HUES64 (cell line): ENCODE data around the gene MRM3.
"Not testable (repeated sequence)": the region's sequence is repeated elsewhere in the genome, so short reads cannot be mapped to it uniquely, and the experiment has no call there.

Source experiments
- H3K27ac ChIP-seq: 2 replicates; pipeline ENCODE4 v1.7.0; 2013; ENCODE audit warnings: low read depth, low read length, inconsistent platforms
- H3K27me3 ChIP-seq: 2 replicates; pipeline ENCODE4 v1.6.1; 2013; ENCODE audit warnings: mild to moderate bottlenecking, low read length; ENCODE audit not compliant: insufficient read depth
- H3K36me3 ChIP-seq: 2 replicates; pipeline ENCODE4 v1.6.1; 2013; ENCODE audit warnings: mild to moderate bottlenecking, low read length; ENCODE audit not compliant: insufficient read depth
- H3K4me1 ChIP-seq: 2 replicates; pipeline ENCODE4 v1.6.1; 2013; ENCODE audit warnings: mild to moderate bottlenecking, low read length, moderate library complexity; ENCODE audit not compliant: insufficient read depth
- H3K4me3 ChIP-seq: 2 replicates; pipeline ENCODE4 v1.5.1; 2013; ENCODE audit warnings: mild to moderate bottlenecking, low read length, moderate library complexity
- H3K9ac ChIP-seq: 2 replicates; pipeline ENCODE4 v1.6.1; 2013; ENCODE audit warnings: mild to moderate bottlenecking, low read depth, low read length
- H3K9me3 ChIP-seq: 2 replicates; pipeline ENCODE4 v1.6.1; 2013; ENCODE audit warnings: low read depth, low read length; ENCODE audit not compliant: insufficient read depth
- WGBS: fragments of 150-250, 120-280 bp; methylation state at CpG from one replicate; pipeline ENCODE4 v1.1.7; 2013; ENCODE audit warnings: missing lambda C conversion rate; 5-methylcytosine and 5-hydroxymethylcytosine counted together

The MRM3 gene

GRCh38 chr17:789160-789840 is 7.1 kb downstream of the MRM3 start:
- Histone ChIP-seq H3K27ac (no peak overlapping the region), H3K9me3 (no peaks in the 10 kb centered on the region), H3K4me1 (no peaks in the 10 kb centered on the region), H3K4me3 (no peak overlapping the region), H3K27me3 (no peaks in the 10 kb centered on the region), H3K9ac (no peak overlapping the region), H3K36me3 (peaks cover 62% of the 10 kb centered on the region)
- WGBS = 91% methylated on average over 13 of the region's 14 CpGs

GRCh38 chr17:789931-790873 is 8.0 kb downstream of the MRM3 start:
- not testable (repeated sequence) for H3K9me3 ChIP-seq, H3K27me3 ChIP-seq, H3K4me3 ChIP-seq, H3K4me1 ChIP-seq, H3K9ac ChIP-seq
- 73% methylated on average over 30 of the region's 38 CpGs for WGBS
- peak overlapping the region; percentile 52; the same call in 1 of the 2 replicates for H3K27ac ChIP-seq
- H3K36me3 ChIP-seq = peaks cover 53% of the 10 kb centered on the region

GRCh38 chr17:790874-791247 is 8.7 kb downstream of the MRM3 start:
- not testable (repeated sequence) for H3K4me3 ChIP-seq, H3K9ac ChIP-seq, H3K27me3 ChIP-seq, H3K9me3 ChIP-seq, H3K4me1 ChIP-seq, H3K27ac ChIP-seq
- peaks cover 51% of the 10 kb centered on the region for H3K36me3 ChIP-seq
- WGBS = 94% methylated on average over 10 of the region's 12 CpGs

- H3K36me3 ChIP-seq = peaks cover 55% of the 10 kb centered on the region
Observed at GRCh38 chr17:791829-792228, 9.7 kb downstream of the MRM3 start.

GRCh38 chr17:792277-792676 is 10.1 kb downstream of the MRM3 start:
- H3K4me3 ChIP-seq = no peak overlapping the region
- H3K9ac ChIP-seq = no peak overlapping the region
- no peaks in the 10 kb centered on the region for H3K9me3 ChIP-seq
- H3K27ac ChIP-seq = no peak overlapping the region; the same call in 1 of the 2 replicates
- peaks cover 5% of the 10 kb centered on the region; the same call in 1 of the 2 replicates for H3K4me1 ChIP-seq
- no peaks in the 10 kb centered on the region for H3K27me3 ChIP-seq
- WGBS = 91% methylated on average over 9 of the region's 9 CpGs
- peaks cover 53% of the 10 kb centered on the region for H3K36me3 ChIP-seq

More at GRCh38 chr17:791829-792228, 9.7 kb downstream of the MRM3 start:
- H3K27ac ChIP-seq = no peak overlapping the region
- H3K27me3 ChIP-seq = no peaks in the 10 kb centered on the region
- H3K4me3 ChIP-seq = no peak overlapping the region
- H3K4me1 ChIP-seq = peaks cover 5% of the 10 kb centered on the region; the same call in 1 of the 2 replicates
- no peak overlapping the region for H3K9ac ChIP-seq
- no peaks in the 10 kb centered on the region for H3K9me3 ChIP-seq
- 92% methylated on average over 19 of the region's 19 CpGs for WGBS

GRCh38 chr17:794876-795275 is 12.7 kb downstream of the MRM3 start:
- 45% methylated on average over 17 of the region's 18 CpGs for WGBS
- H3K36me3 ChIP-seq = peaks cover 35% of the 10 kb centered on the region
- H3K27ac ChIP-seq = no peak overlapping the region; the same call in 1 of the 2 replicates
- peaks cover 5% of the 10 kb centered on the region; the same call in 1 of the 2 replicates for H3K4me1 ChIP-seq
- 0 out of 2 replicates have a peak overlapping the region, but pooled peaks have one; percentile 1 for H3K9ac ChIP-seq
- H3K4me3 ChIP-seq = no peak overlapping the region
- no peaks in the 10 kb centered on the region for H3K9me3 ChIP-seq
- no peaks in the 10 kb centered on the region for H3K27me3 ChIP-seq

- Histone ChIP-seq H3K4me3 (no peak overlapping the region), H3K27me3 (no peaks in the 10 kb centered on the region), H3K36me3 (peaks cover 36% of the 10 kb centered on the region), H3K9ac (peak overlapping the region; percentile 1; the same call in 1 of the 2 replicates), H3K27ac (no peak overlapping the region; the same call in 1 of the 2 replicates), H3K9me3 (no peaks in the 10 kb centered on the region), H3K4me1 (peaks cover 5% of the 10 kb centered on the region; the same call in 1 of the 2 replicates)
- WGBS = 88% methylated on average over 14 of the region's 14 CpGs
Observed at GRCh38 chr17:795276-795675, 13.1 kb downstream of the MRM3 start.

- Histone ChIP-seq H3K27ac (no peak overlapping the region), H3K4me1 (peaks cover 5% of the 10 kb centered on the region; the same call in 1 of the 2 replicates), H3K27me3 (no peaks in the 10 kb centered on the region), H3K9me3 (no peaks in the 10 kb centered on the region), H3K4me3 (no peak overlapping the region), H3K36me3 (peaks cover 40% of the 10 kb centered on the region), H3K9ac (no peak overlapping the region)
- WGBS = 92% methylated on average over 9 of the region's 9 CpGs
Observed at GRCh38 chr17:795721-796120, 13.6 kb downstream of the MRM3 start.

GRCh38 chr17:796609-797008 is 14.5 kb downstream of the MRM3 start:
- no peaks in the 10 kb centered on the region for H3K9me3 ChIP-seq
- H3K4me3 ChIP-seq = no peak overlapping the region
- H3K9ac ChIP-seq = no peak overlapping the region
- WGBS = 97% methylated on average over 15 of the region's 15 CpGs
- H3K27ac ChIP-seq = no peak overlapping the region
- H3K36me3 ChIP-seq = peaks cover 38% of the 10 kb centered on the region
- H3K4me1 ChIP-seq = peaks cover 5% of the 10 kb centered on the region; the same call in 1 of the 2 replicates
- H3K27me3 ChIP-seq = no peaks in the 10 kb centered on the region

- Histone ChIP-seq H3K27ac (no peak overlapping the region), H3K4me3 (no peak overlapping the region), H3K36me3 (peaks cover 33% of the 10 kb centered on the region), H3K27me3 (no peaks in the 10 kb centered on the region), H3K4me1 (peaks cover 5% of the 10 kb centered on the region; the same call in 1 of the 2 replicates), H3K9me3 (no peaks in the 10 kb centered on the region), H3K9ac (no peak overlapping the region)
- 96% methylated on average over 22 of the region's 22 CpGs for WGBS
Observed at GRCh38 chr17:797236-797840, 15.2 kb downstream of the MRM3 start.

- no peaks in the 10 kb centered on the region for H3K27me3 ChIP-seq
- peaks cover 5% of the 10 kb centered on the region; the same call in 1 of the 2 replicates for H3K4me1 ChIP-seq
Observed at GRCh38 chr17:798246-798645, 16.1 kb downstream of the MRM3 start.

More at GRCh38 chr17:798246-798645, 16.1 kb downstream of the MRM3 start:
- H3K9me3 ChIP-seq = no peaks in the 10 kb centered on the region
- 89% methylated on average over 11 of the region's 11 CpGs for WGBS
- no peak overlapping the region for H3K4me3 ChIP-seq
- peaks cover 30% of the 10 kb centered on the region for H3K36me3 ChIP-seq
- no peak overlapping the region for H3K27ac ChIP-seq
- no peak overlapping the region for H3K9ac ChIP-seq
